Keratinocyte (primary cell): ENCODE results near the gene BATF3. TPM values are rescaled to one million over a fixed set of nuclear protein-coding genes. Genes with fewer than 3 reads are reported as not detected.

ENCODE experiments used
- DNase-seq: peaks from one replicate; pipeline ENCODE4 v3.0.0-alpha.2; 2011; ENCODE audit warnings: low read depth, missing footprints, low spot score
- FAIRE-seq: peaks from 2 replicates; lab custom pipeline; 2011; peaks lifted over from hg19 to GRCh38; lab: Jason Lieb, UNC
- H2AFZ ChIP-seq: 2 replicates; pipeline ENCODE4 v1.6.0; 2012; ENCODE audit warnings: low read length, control low read depth, inconsistent platforms; ENCODE audit not compliant: control insufficient read depth
- H3K27ac ChIP-seq: 2 replicates; pipeline ENCODE4 v1.5.1; 2011; ENCODE audit warnings: low read length; ENCODE audit not compliant: control insufficient read depth, insufficient read depth
- H3K27me3 ChIP-seq: 3 replicates; pipeline ENCODE4 v1.6.0; 2011; ENCODE audit warnings: low read length; ENCODE audit not compliant: control insufficient read depth, insufficient read depth; ENCODE audit errors: extremely low read depth
- H3K36me3 ChIP-seq, 2 experiments: 2 replicates in 1 of 2; 3 replicates in 1 of 2; pipeline ENCODE4 v1.5.1; 2011; ENCODE audit warnings: low read length in 2 of 2, mild to moderate bottlenecking in 1 of 2; ENCODE audit not compliant: control insufficient read depth in 2 of 2, insufficient read depth in 2 of 2; ENCODE audit errors: extremely low read depth in 1 of 2
- H3K4me1 ChIP-seq: 3 replicates; pipeline ENCODE4 v1.5.1; 2011; ENCODE audit warnings: low read length; ENCODE audit not compliant: control insufficient read depth, insufficient read depth; ENCODE audit errors: extremely low read depth
- H3K4me2 ChIP-seq: 3 replicates; pipeline ENCODE4 v1.6.0; 2011; ENCODE audit warnings: low read depth, low read length; ENCODE audit not compliant: control insufficient read depth, insufficient read depth; ENCODE audit errors: extremely low read depth
- H3K4me3 ChIP-seq, 3 experiments: fragments of 200-600 bp in 1 of 3; sonication (generic) in 1 of 3; 2 replicates in 2 of 3; 3 replicates in 1 of 3; pipeline ENCODE4 v1.5.1; 2011 to 2016; ENCODE audit warnings: low read length in 3 of 3, mild to moderate bottlenecking in 3 of 3, control low read depth in 2 of 3, inconsistent platforms in 1 of 3, low read depth in 1 of 3, mixed read lengths in 1 of 3, mixed run types in 1 of 3, moderate library complexity in 1 of 3; ENCODE audit not compliant: control insufficient read depth in 2 of 3, insufficient read depth in 2 of 3; ENCODE audit errors: extremely low read depth in 1 of 3
- H3K79me2 ChIP-seq: 2 replicates; pipeline ENCODE4 v1.6.0; 2012; ENCODE audit warnings: low read length; ENCODE audit not compliant: control insufficient read depth, insufficient read depth
- H3K9ac ChIP-seq: 3 replicates; pipeline ENCODE4 v1.6.0; 2011; ENCODE audit warnings: low read length; ENCODE audit not compliant: control insufficient read depth, insufficient read depth; ENCODE audit errors: extremely low read depth
- H3K9me1 ChIP-seq: 3 replicates; pipeline ENCODE4 v1.6.0; 2011; ENCODE audit warnings: low read length; ENCODE audit not compliant: control insufficient read depth, insufficient read depth; ENCODE audit errors: extremely low read depth
- H3K9me3 ChIP-seq: 2 replicates; pipeline ENCODE4 v1.5.1; 2012; ENCODE audit warnings: low read depth, low read length; ENCODE audit not compliant: control insufficient read depth
- H4K20me1 ChIP-seq: 3 replicates; pipeline ENCODE4 v1.6.0; 2011; ENCODE audit warnings: low read length; ENCODE audit not compliant: control insufficient read depth, insufficient read depth; ENCODE audit errors: extremely low read depth
- CTCF ChIP-seq, 3 experiments: IDR thresholded peaks in 1 of 3; conservative IDR thresholded peaks in 1 of 3; optimal IDR thresholded peaks in 1 of 3; 2 replicates in 2 of 3; 3 replicates in 1 of 3; pipeline versions ENCODE3 to v1.5.1; 2011; ENCODE audit warnings: low read length in 3 of 3, mild to moderate bottlenecking in 3 of 3, moderate library complexity in 2 of 3, control low read depth in 1 of 3, inconsistent platforms in 1 of 3; ENCODE audit not compliant: insufficient read depth in 2 of 3; ENCODE audit errors: extremely low read depth in 1 of 3
- EZH2 ChIP-seq: IDR thresholded peaks from one replicate; pipeline ENCODE4 v1.6.1; 2012; ENCODE audit warnings: inconsistent platforms, mild to moderate bottlenecking, low read length, moderate library complexity
- dilution Hi-C: fragments of 300-500 bp; cut with MboI; formaldehyde crosslinking; loops from one replicate; pipeline ENCODE4 v1.7.0; 2020; ENCODE audit warnings: low sequenced_read_pairs; ENCODE audit not compliant: extremely low pct_ligation_motif_present
- polyA plus RNA-seq, 5 experiments: library from polyadenylated mRNA; depleted of rRNA in 3 of 5; stranded (reverse) in 3 of 5; stranded (forward) in 1 of 5; unstranded in 1 of 5; fragments of >200 nt; gene quantifications; 1 replicate in 1 of 5; 2 replicates in 3 of 5; 3 replicates in 1 of 5; pipeline versions ENCODE4 v1.2.1 to v1.2.3, GENCODE V29; 2011 to 2012; ENCODE audit warnings: missing spikeins in 2 of 5, low read depth in 1 of 5, low replicate concordance in 1 of 5

BATF3 gene
- polyA plus RNA-seq, 1 donor (not counting 4 experiments of a cell fraction or from before 2014, with no cell fraction given): not detected

GRCh38 chr1:212745303-212745702 is 45.7 kb upstream of the BATF3 start:
- H3K4me1 ChIP-seq: peaks cover 5% of the 10 kb centered on the region
- TF ChIP-seq CTCF (optimal IDR thresholded peaks at IDR 0.05 in 1 of 3, IDR thresholded peaks at IDR 0.05 in 1 of 3, conservative IDR thresholded peaks at IDR 0.05 in 1 of 3; ENCODE audit: extremely low read depth in 1 of 3, insufficient read depth in 2 of 3, low read length in 3 of 3): no peak
- TF ChIP-seq EZH2: no peak
- no peak overlapping the region for H3K27ac ChIP-seq
- no peaks in the 10 kb centered on the region for H3K9me3 ChIP-seq
- no peak overlapping the region for H2AFZ ChIP-seq
- H3K36me3 ChIP-seq: no peaks in the 10 kb centered on the region
- no peaks in the 10 kb centered on the region for H3K27me3 ChIP-seq
- no peak overlapping the region for H3K4me3 ChIP-seq
- H3K9me1 ChIP-seq: no peaks in the 10 kb centered on the region
- no peak for DNase-seq
- dilution Hi-C loops: no loop called here
- no peak overlapping the region for H3K4me2 ChIP-seq
- FAIRE-seq: no peak
- no peaks in the 10 kb centered on the region for H4K20me1 ChIP-seq
- H3K9ac ChIP-seq: no peak overlapping the region
- no peaks in the 10 kb centered on the region for H3K79me2 ChIP-seq

DNA sequence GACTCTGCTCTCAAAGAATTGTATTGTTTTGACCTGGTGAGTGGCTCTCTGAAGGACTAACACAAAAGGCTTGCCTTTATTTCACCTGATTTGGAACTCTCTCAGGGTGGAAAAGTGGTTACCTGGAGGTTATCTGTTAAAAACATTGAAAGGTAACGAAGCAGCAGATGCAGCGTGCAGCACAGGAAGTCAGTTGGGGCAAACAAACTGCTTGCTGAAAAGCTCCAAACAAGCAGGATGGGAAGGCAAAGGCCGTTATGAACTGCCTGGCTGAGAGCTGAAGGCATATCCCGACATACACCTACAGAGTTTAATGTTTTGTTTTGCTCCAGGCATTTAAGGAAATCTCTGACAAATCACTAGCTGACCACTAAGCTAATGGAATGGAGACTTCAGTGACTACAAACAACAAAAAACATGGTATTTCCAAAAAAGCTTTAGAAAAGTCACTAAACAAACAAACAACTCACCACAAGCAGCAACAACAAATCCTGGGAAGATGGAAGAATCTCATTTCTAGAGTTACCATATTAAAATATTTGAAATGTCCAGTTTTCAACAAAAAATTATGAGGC is 44.3 kb upstream of the BATF3 start:
- Histone ChIP-seq H3K4me1 (no peaks in the 10 kb centered on the region), H3K4me3 (no peak overlapping the region), H3K9ac (no peak overlapping the region), H3K9me1 (no peaks in the 10 kb centered on the region), H3K79me2 (no peaks in the 10 kb centered on the region), H3K27me3 (no peaks in the 10 kb centered on the region), H3K36me3 (no peaks in the 10 kb centered on the region), H3K4me2 (no peak overlapping the region), H3K27ac (no peak overlapping the region), H2AFZ (no peak overlapping the region), H3K9me3 (no peaks in the 10 kb centered on the region), H4K20me1 (no peaks in the 10 kb centered on the region)
- DNase-seq (no peak), FAIRE-seq (no peak)
- dilution Hi-C loops: no loop called here
- TF ChIP-seq EZH2 (no peak), CTCF (optimal IDR thresholded peaks at IDR 0.05 in 1 of 3, IDR thresholded peaks at IDR 0.05 in 1 of 3, conservative IDR thresholded peaks at IDR 0.05 in 1 of 3; ENCODE audit: extremely low read depth in 1 of 3, insufficient read depth in 2 of 3, low read length in 3 of 3) (no peak)
